ENCODE results near the gene CHST2.

The CHST2 gene

DNA sequence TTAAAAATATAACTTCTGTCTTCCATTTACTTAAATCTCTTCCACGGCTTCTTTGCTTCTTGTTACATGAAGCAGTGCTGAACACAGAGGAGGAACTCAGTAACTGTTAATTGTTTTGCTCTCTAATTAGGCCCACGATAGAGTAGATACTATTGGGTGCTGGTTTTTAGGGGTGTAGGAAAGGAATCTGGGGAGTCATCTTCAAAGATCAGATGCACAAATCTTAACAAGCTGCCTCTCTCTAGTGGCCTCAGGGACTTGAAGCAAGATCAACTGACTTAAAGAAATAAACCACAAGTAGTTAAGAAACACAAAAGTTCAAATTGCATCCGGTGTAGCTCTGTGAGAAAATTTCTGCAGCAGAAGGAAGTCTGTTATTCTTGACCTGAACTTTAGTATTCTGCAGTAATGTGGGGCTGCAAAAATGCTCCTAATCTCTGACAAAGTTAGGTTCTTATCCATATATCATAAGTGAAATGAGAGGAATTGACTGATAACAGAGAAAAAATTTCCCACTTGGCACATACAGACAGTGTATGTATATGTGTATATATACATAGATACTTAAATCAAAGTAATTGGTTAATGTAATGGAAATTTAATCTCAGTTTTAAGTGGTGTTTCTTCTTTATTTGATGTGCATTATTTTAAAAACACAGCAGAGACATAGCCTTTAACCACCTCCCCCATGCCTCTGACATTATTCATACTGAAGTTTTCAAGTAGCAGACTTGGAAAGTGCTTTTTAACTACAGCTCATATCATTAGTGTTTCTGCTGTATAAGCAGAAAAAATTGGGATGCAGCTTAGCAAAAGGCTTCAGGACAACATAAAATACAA lies 51.8 kb downstream of the CHST2 start:
- H3K27ac ChIP-seq (ENCODE audit: low read depth, low read length): peak overlapping the region; percentile 69
- H3K79me2 ChIP-seq (ENCODE audit: control insufficient read depth, low read length): no peaks in the 10 kb centered on the region
- H3K36me3 ChIP-seq (ENCODE audit: control insufficient read depth, low read length): no peaks in the 10 kb centered on the region
- H3K4me3 ChIP-seq (ENCODE audit: low read length): peak overlapping the region; percentile 26
- no peaks in the 10 kb centered on the region for H4K20me1 ChIP-seq (ENCODE audit: control insufficient read depth, insufficient read depth, low read depth, low read length)
- H3K4me1 ChIP-seq (ENCODE audit: control insufficient read depth, low read length): peaks cover 50% of the 10 kb centered on the region
- no peaks in the 10 kb centered on the region for H3K27me3 ChIP-seq (ENCODE audit: control insufficient read depth, low read length)
- H3F3A ChIP-seq (ENCODE audit: control insufficient read depth, insufficient read depth): no peaks in the 10 kb centered on the region
- TF ChIP-seq, protein P1, sequence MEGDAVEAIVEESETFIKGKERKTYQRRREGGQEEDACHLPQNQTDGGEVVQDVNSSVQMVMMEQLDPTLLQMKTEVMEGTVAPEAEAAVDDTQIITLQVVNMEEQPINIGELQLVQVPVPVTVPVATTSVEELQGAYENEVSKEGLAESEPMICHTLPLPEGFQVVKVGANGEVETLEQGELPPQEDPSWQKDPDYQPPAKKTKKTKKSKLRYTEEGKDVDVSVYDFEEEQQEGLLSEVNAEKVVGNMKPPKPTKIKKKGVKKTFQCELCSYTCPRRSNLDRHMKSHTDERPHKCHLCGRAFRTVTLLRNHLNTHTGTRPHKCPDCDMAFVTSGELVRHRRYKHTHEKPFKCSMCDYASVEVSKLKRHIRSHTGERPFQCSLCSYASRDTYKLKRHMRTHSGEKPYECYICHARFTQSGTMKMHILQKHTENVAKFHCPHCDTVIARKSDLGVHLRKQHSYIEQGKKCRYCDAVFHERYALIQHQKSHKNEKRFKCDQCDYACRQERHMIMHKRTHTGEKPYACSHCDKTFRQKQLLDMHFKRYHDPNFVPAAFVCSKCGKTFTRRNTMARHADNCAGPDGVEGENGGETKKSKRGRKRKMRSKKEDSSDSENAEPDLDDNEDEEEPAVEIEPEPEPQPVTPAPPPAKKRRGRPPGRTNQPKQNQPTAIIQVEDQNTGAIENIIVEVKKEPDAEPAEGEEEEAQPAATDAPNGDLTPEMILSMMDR (IDR thresholded peaks at IDR 0.05; ENCODE audit: low read depth, low read length, poor library complexity, severe bottlenecking): no peak
- TF ChIP-seq EZH2phosphoT487 (IDR thresholded peaks at IDR 0.05; ENCODE audit: borderline replicate concordance, low read length): no peak
- H3K4me2 ChIP-seq (ENCODE audit: low read length): peak overlapping the region; percentile 53
- no peaks in the 10 kb centered on the region for H3K9me2 ChIP-seq (replicated peaks; ENCODE audit: control insufficient read depth, low read length)
- peaks cover 19% of the 10 kb centered on the region for H3K9me3 ChIP-seq (ENCODE audit: control insufficient read depth, insufficient read depth, low read length)

DNA sequence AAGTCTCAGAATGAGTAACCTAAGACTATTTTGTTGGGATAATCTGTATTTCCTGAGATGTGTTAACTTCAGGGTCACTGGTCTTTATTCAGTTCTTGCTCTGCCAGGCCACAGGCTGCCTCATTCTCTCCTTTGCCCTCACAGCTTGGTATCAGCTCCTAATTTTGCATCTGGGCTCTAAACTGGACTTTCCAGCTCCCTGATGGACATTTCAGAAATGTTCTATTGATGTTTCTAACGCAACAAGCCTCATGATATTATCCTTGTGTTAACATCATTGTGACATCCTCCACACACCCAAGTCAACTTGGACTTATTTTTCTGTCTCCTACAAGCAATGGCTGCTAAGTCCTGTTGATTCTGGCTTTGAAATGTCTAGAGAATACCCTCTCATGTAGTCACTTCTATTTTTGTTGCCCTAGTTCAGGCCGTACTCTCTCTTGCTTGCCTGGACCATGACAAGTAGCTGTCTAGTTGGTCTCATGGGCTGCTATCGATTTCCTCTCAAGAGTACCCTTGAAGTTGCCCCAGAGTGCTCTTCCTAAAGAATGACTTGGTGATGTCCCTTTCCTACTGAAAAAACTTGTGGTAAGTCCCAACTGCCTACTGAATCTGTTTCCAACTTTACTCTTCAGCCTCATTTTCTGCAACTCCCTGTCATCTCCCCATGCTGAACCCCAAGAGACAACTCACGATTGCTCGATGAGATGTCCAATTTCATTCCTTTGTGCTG lies 52.7 kb downstream of the CHST2 start:
- Histone ChIP-seq H3K27ac (ENCODE audit: low read depth, low read length) (peak overlapping the region; percentile 69), H3K4me1 (ENCODE audit: control insufficient read depth, low read length) (peaks cover 50% of the 10 kb centered on the region), H3K9me2 (replicated peaks; ENCODE audit: control insufficient read depth, low read length) (no peaks in the 10 kb centered on the region), H3F3A (ENCODE audit: control insufficient read depth, insufficient read depth) (no peaks in the 10 kb centered on the region), H4K20me1 (ENCODE audit: control insufficient read depth, insufficient read depth, low read depth, low read length) (no peaks in the 10 kb centered on the region), H3K79me2 (ENCODE audit: control insufficient read depth, low read length) (no peaks in the 10 kb centered on the region), H3K9me3 (ENCODE audit: control insufficient read depth, insufficient read depth, low read length) (peaks cover 19% of the 10 kb centered on the region), H3K27me3 (ENCODE audit: control insufficient read depth, low read length) (no peaks in the 10 kb centered on the region), H3K4me2 (ENCODE audit: low read length) (peak overlapping the region; percentile 53), H3K36me3 (ENCODE audit: control insufficient read depth, low read length) (no peaks in the 10 kb centered on the region), H3K4me3 (ENCODE audit: low read length) (peak overlapping the region; percentile 3; the same call in 1 of the 2 replicates)
- no peak for TF ChIP-seq EZH2phosphoT487 (IDR thresholded peaks at IDR 0.05; ENCODE audit: borderline replicate concordance, low read length)
- TF ChIP-seq, protein P1 (IDR thresholded peaks at IDR 0.05; ENCODE audit: low read depth, low read length, poor library complexity, severe bottlenecking): no peak

DNA sequence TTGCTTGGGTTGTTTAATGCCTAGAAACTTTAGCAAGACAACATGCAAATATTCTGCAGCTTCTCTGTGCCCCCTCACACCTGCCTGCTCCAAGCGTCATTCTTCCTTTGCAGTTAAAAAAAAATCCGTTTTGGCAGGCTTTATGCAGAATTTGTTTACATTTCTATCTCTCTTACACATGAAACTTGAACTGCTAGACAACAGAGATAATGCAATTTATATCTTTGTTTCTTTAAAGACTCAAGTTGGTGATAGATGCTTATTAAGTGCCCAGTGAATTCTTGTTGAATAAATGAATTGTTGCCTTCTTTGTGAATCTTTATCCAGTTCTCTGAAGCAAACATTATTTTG lies 53.2 kb downstream of the CHST2 start:
- H3K27ac ChIP-seq (ENCODE audit: low read depth, low read length): no peak overlapping the region
- H4K20me1 ChIP-seq (ENCODE audit: control insufficient read depth, insufficient read depth, low read depth, low read length): no peaks in the 10 kb centered on the region
- no peaks in the 10 kb centered on the region for H3F3A ChIP-seq (ENCODE audit: control insufficient read depth, insufficient read depth)
- H3K27me3 ChIP-seq (ENCODE audit: control insufficient read depth, low read length): no peaks in the 10 kb centered on the region
- TF ChIP-seq, protein P1 (IDR thresholded peaks at IDR 0.05; ENCODE audit: low read depth, low read length, poor library complexity, severe bottlenecking): no peak
- no peak for TF ChIP-seq EZH2phosphoT487 (IDR thresholded peaks at IDR 0.05; ENCODE audit: borderline replicate concordance, low read length)
- H3K9me2 ChIP-seq (replicated peaks; ENCODE audit: control insufficient read depth, low read length): no peaks in the 10 kb centered on the region
- H3K79me2 ChIP-seq (ENCODE audit: control insufficient read depth, low read length): no peaks in the 10 kb centered on the region
- peaks cover 50% of the 10 kb centered on the region for H3K4me1 ChIP-seq (ENCODE audit: control insufficient read depth, low read length)
- peaks cover 19% of the 10 kb centered on the region for H3K9me3 ChIP-seq (ENCODE audit: control insufficient read depth, insufficient read depth, low read length)
- peak overlapping the region; percentile 53; the same call in 1 of the 2 replicates for H3K4me2 ChIP-seq (ENCODE audit: low read length)
- no peak overlapping the region for H3K4me3 ChIP-seq (ENCODE audit: low read length)
- no peaks in the 10 kb centered on the region for H3K36me3 ChIP-seq (ENCODE audit: control insufficient read depth, low read length)
